GM21367 (cell line): ENCODE measurements around the gene ACIN1.

Experiments
- ATAC-seq: cut with Tn5 transposase; IDR thresholded peaks from one replicate; pipeline ENCODE4 v1.9.1; 2021; ENCODE audit not compliant: unreplicated experiment

The ACIN1 gene

GRCh38 chr14:23089498-23090253 lies 5.3 kb downstream of the ACIN1 start:
- no peak for ATAC-seq

GRCh38 chr14:23086565-23086964 lies 8.4 kb downstream of the ACIN1 start:
- ATAC-seq = no peak

- ATAC-seq = no peak
Observed at GRCh38 chr14:23085458-23085857, 9.5 kb downstream of the ACIN1 start.

- ATAC-seq = no peak
Observed at GRCh38 chr14:23080474-23080873, 14.5 kb downstream of the ACIN1 start.

GRCh38 chr14:23079716-23080115 lies 15.2 kb downstream of the ACIN1 start:
- ATAC-seq = no peak

- no peak for ATAC-seq
Observed at GRCh38 chr14:23078692-23079116, 16.2 kb downstream of the ACIN1 start.

GRCh38 chr14:23077962-23078361 lies 17.0 kb downstream of the ACIN1 start:
- ATAC-seq = no peak

- no peak for ATAC-seq
Observed at GRCh38 chr14:23076785-23077408, 18.0 kb downstream of the ACIN1 start.

- ATAC-seq = no peak
Observed at GRCh38 chr14:23074906-23075305, 20.0 kb downstream of the ACIN1 start.

- no peak for ATAC-seq
Observed at GRCh38 chr14:23071921-23072539, 22.9 kb downstream of the ACIN1 start.

- peak; percentile 91 for ATAC-seq
Observed at GRCh38 chr14:23071244-23071920, 23.6 kb downstream of the ACIN1 start.

GRCh38 chr14:23070262-23071129 lies 24.4 kb downstream of the ACIN1 start:
- ATAC-seq = no peak

GRCh38 chr14:23069413-23069806 lies 25.5 kb downstream of the ACIN1 start:
- no peak for ATAC-seq

- peak; percentile 64 for ATAC-seq
Observed at GRCh38 chr14:23068789-23069412, 26.0 kb downstream of the ACIN1 start.

GRCh38 chr14:23067847-23068788 lies 26.8 kb downstream of the ACIN1 start:
- no peak for ATAC-seq

- no peak for ATAC-seq
Observed at GRCh38 chr14:23066855-23067744, 27.8 kb downstream of the ACIN1 start.

GRCh38 chr14:23066368-23066767 lies 28.6 kb downstream of the ACIN1 start:
- no peak for ATAC-seq

GRCh38 chr14:23063601-23064000 lies 31.3 kb downstream of the ACIN1 start:
- no peak for ATAC-seq
